Testis (tissue), 3 donors: ENCODE measurements around the gene IPP. TPM values are rescaled to one million over a fixed set of nuclear protein-coding genes. Genes with fewer than 3 reads are reported as not detected.
"Not testable (repeated sequence)": the region's sequence is repeated elsewhere in the genome, so short reads cannot be mapped to it uniquely, and the experiment has no call there.

ENCODE experiments used
- DNase-seq: peaks from one replicate; pipeline ENCODE4 v3.0.0-alpha.2; 2019
- H3K27ac ChIP-seq, 2 donors: fragments of 200-600 bp; sonication (generic); one replicate each; pipeline ENCODE4 v1.5.1; 2019
- H3K27me3 ChIP-seq: fragments of 200-600 bp; sonication (generic); one replicate; pipeline ENCODE4 v1.5.1; 2019
- H3K36me3 ChIP-seq: fragments of 200-600 bp; sonication (generic); one replicate; pipeline ENCODE4 v1.5.1; 2017; ENCODE audit warnings: low read depth; ENCODE audit errors: missing control alignments
- H3K4me1 ChIP-seq: fragments of 200-600 bp; sonication (generic); one replicate; pipeline ENCODE4 v1.5.1; 2019
- H3K4me3 ChIP-seq, 2 donors: fragments of 200-600 bp; sonication (generic); one replicate each; pipeline ENCODE4 v1.5.1; 2017 to 2019
- H3K9me3 ChIP-seq: fragments of 200-600 bp; sonication (generic); one replicate; pipeline ENCODE4 v1.5.1; 2017
- CTCF ChIP-seq, 3 experiments: fragments of 450-650 bp in 2 of 3; fragments of 200-600 bp in 1 of 3; sonication (generic) in 1 of 3; IDR thresholded peaks; one replicate each; pipeline ENCODE4 v1.5.1; 2016 to 2019; ENCODE audit warnings: antibody characterized with exemption in 3 of 3, mild to moderate bottlenecking in 2 of 3, moderate library complexity in 1 of 3
- POLR2A ChIP-seq: fragments of 450-650 bp; IDR thresholded peaks from one replicate; pipeline ENCODE4 v1.6.1; 2017; ENCODE audit warnings: antibody characterized with exemption, mild to moderate bottlenecking, moderate library complexity
- WGBS, 2 donors: methylation state at CpG; one replicate each; pipeline ENCODE4 v1.1.5; 2018; 5-methylcytosine and 5-hydroxymethylcytosine counted together
- intact Hi-C: fragments of 100-400 bp; cut with DNase I; formaldehyde crosslinking; loops from one replicate; pipeline ENCODE4 v1.15.1; 2023; ENCODE audit warnings: low total_unique reads
- polyA plus RNA-seq: library from polyadenylated mRNA; stranded (reverse); fragments of 350-450 nt; fragmentation: Illumina TruSeq; extraction: RNeasy Lipid Tissue Mini Kit (QIAGEN cat#74804); gene quantifications from one replicate; pipeline ENCODE4 v1.2.3, GENCODE V29; 2014; ENCODE audit warnings: low read depth, low replicate concordance; ENCODE audit not compliant: insufficient read depth
- total RNA-seq, 2 donors: library from RNA; depleted of rRNA; stranded (reverse); fragments of >200 nt; gene quantifications; one replicate each; pipeline ENCODE4 v1.2.3, GENCODE V29; 2016

The IPP gene
- total and polyA plus RNA-seq, 3 donors from 2014 or later, result 12.5 to 26.3 (median 20.5) TPM

GRCh38 chr1:45704637-45705036 lies 45.8 kb downstream of the IPP start:
- TF ChIP-seq POLR2A (no peak), CTCF (IDR thresholded peaks at IDR 0.05) (no peak)
- WGBS, 2 donors, result 93 to 94% methylated on average over 1 of the region's 1 CpG
- H3K36me3 ChIP-seq, result no peaks in the 10 kb centered on the region
- no peak for DNase-seq
- no peak overlapping the region for H3K27ac ChIP-seq
- H3K9me3 ChIP-seq, result no peaks in the 10 kb centered on the region
- no peaks in the 10 kb centered on the region for H3K27me3 ChIP-seq
- intact Hi-C loops, result no loop called here
- H3K4me3 ChIP-seq, result no peak overlapping the region
- H3K4me1 ChIP-seq, result no peaks in the 10 kb centered on the region

- whole genome bisulfite sequencing, 2 donors, result 89 to 94% methylated on average over 7 of the region's 7 CpGs
- no peaks in the 10 kb centered on the region for H3K36me3 ChIP-seq
- intact Hi-C loops, result no loop called here
- DNase-seq, result no peak
- H3K27ac ChIP-seq, result no peak overlapping the region
- no peaks in the 10 kb centered on the region for H3K4me1 ChIP-seq
- no peaks in the 10 kb centered on the region for H3K27me3 ChIP-seq
- no peaks in the 10 kb centered on the region for H3K9me3 ChIP-seq
- TF ChIP-seq CTCF (IDR thresholded peaks at IDR 0.05), result no peak
- no peak for TF ChIP-seq POLR2A
- no peak overlapping the region for H3K4me3 ChIP-seq
These were observed 55.6 kb downstream of the IPP start for GRCh38 chr1:45694823-45695222.

- 77 to 85% methylated on average over 8 of the region's 8 CpGs for WGBS, 2 donors
- DNase-seq, intact Hi-C loops: not testable (repeated sequence)
These were observed 56.6 kb downstream of the IPP start for GRCh38 chr1:45693811-45694210.

GRCh38 chr1:45687754-45688740 lies 62.4 kb downstream of the IPP start, which contains the start of gene TMEM69:
TSS of gene TMEM69 (plus strand) at chr1:45688181. CDS start at chr1:45691069, 2,888 bp downstream.
- no peaks in the 10 kb centered on the region for H3K36me3 ChIP-seq
- no peak for TF ChIP-seq CTCF (IDR thresholded peaks at IDR 0.05)
- no peak for TF ChIP-seq POLR2A
- intact Hi-C loops, result no loop called here
- 1 to 2% methylated on average over 24 of the region's 24 CpGs for WGBS, 2 donors
- H3K4me1 ChIP-seq, result no peaks in the 10 kb centered on the region
- H3K4me3 ChIP-seq, result peak within 1 kb of the TSS; percentile 79 to 94
- peak; percentile 78 for DNase-seq
- no peaks in the 10 kb centered on the region for H3K27me3 ChIP-seq
- no peaks in the 10 kb centered on the region for H3K9me3 ChIP-seq
- peak within 1 kb of the TSS; percentile 96 to 100 for H3K27ac ChIP-seq

More at GRCh38 chr1:45693811-45694210, 56.6 kb downstream of the IPP start:
- H3K4me1 ChIP-seq, H3K27me3 ChIP-seq, H3K27ac ChIP-seq, H3K9me3 ChIP-seq, H3K36me3 ChIP-seq, H3K4me3 ChIP-seq: not testable (repeated sequence)

DNA sequence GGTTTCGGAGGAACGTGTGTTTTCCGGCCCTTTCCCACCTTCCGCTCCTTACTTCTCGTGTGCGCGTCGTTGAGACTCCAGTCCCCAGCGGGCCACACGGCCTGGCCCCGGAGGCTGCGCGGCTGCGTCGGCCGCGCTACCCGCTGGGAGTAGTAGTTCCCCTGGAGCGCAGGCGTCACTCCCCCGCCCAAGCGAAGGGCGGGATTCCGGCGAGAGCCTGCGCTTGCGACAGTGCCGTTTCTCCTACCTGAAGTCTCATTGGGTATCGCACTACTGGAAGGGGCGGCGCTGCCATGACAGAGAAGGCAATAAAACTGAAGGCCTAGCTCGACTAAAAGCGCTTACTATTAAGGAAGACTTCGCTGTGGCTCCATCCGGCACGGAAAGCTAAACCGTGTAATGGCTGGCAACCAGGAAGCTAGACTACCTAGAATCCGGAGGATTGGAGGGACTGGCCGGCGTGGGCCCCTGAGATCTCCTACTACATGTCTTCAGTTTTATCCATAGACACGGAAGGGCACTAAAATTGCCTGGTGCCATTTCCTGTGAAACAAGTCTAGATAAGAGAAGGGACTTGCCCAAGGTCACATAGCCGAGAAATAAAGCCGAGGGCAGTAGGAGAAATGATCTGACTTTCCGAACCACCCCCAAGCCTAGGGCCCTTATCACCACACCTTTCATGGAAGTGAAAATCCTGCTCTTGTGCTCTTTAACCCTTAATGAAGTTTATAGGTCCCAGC lies 63.3 kb downstream of the IPP start:
- intact Hi-C loops, result no loop called here
- Histone ChIP-seq H3K4me3 (peak overlapping the region; percentile 79 to 94), H3K27me3 (no peaks in the 10 kb centered on the region), H3K4me1 (no peaks in the 10 kb centered on the region), H3K9me3 (no peaks in the 10 kb centered on the region), H3K36me3 (no peaks in the 10 kb centered on the region), H3K27ac (peak overlapping the region; percentile 96 to 100)
- peak; percentile 78 for TF ChIP-seq POLR2A
- TF ChIP-seq CTCF (IDR thresholded peaks at IDR 0.05), result no peak
- WGBS, 2 donors, result 0% methylated on average over 20 to 44 of the region's 44 CpGs
- peak; percentile 98 for DNase-seq
